ENCODE data around the gene ZC2HC1C. TPM values are rescaled to one million over a fixed set of nuclear protein-coding genes. Genes with fewer than 3 reads are reported as not detected.
"Not testable (repeated sequence)": the region's sequence is repeated elsewhere in the genome, so short reads cannot be mapped to it uniquely, and the experiment has no call there.

Gene ZC2HC1C
- total RNA-seq, 2 experiments from 2014 or later, result 0.41 to 0.45 TPM

- intact Hi-C loops (cut with micrococcal nuclease), result no loop called here
- ChIA-PET POLR2A (interaction anchor here (0.6 to 2.6 kb wide), 4 partner anchors 13 to 261 kb away, joined by 3 to 8 read pairs (median 4); partner anchors contain the start of gene MLH3), CTCF (interaction anchor here (0.9 to 3.7 kb wide), 9 partner anchors 12 to 423 kb away, joined by 3 to 28 read pairs (median 4); partner anchors contain the start of genes MLH3 and NEK9)
- Mint-ChIP-seq H3K27ac (peak overlapping the region; percentile 95), H3K4me1 (ENCODE audit: low read depth) (peaks cover 28% of the 10 kb centered on the region), H3K36me3 (ENCODE audit: low read depth) (peaks cover 20% of the 10 kb centered on the region), H3K4me3 (peak overlapping the region; percentile 100), H3K9me3 (no peaks in the 10 kb centered on the region), H3K27me3 (no peaks in the 10 kb centered on the region)
- DNase-seq (no peak), ATAC-seq (peak; percentile 22)
- TF ChIP-seq CTCF (IDR thresholded peaks at IDR 0.05), result no peak
Observed at GRCh38 chr14:75064205-75064567, 5.3 kb upstream of the ZC2HC1C start.

GRCh38 chr14:75066691-75067090 is 2.8 kb upstream of the ZC2HC1C start:
- ATAC-seq (no peak), DNase-seq (no peak)
- no peak for TF ChIP-seq CTCF (IDR thresholded peaks at IDR 0.05)
- Mint-ChIP-seq H3K4me3 (no peak overlapping the region), H3K27ac (no peak overlapping the region), H3K36me3 (ENCODE audit: low read depth) (peaks cover 5% of the 10 kb centered on the region), H3K4me1 (ENCODE audit: low read depth) (peaks cover 17% of the 10 kb centered on the region), H3K9me3 (no peaks in the 10 kb centered on the region), H3K27me3 (no peaks in the 10 kb centered on the region)
- ChIA-PET CTCF (interaction anchor here (1.0 to 1.8 kb wide), 3 partner anchors 142 to 161 kb away, joined by 3 to 5 read pairs (median 5); partner anchors contain the start of gene RPS6KL1), POLR2A (interaction anchor here (0.6 kb wide), 1 partner anchor 129 kb away, joined by 3 read pairs; no protein-coding TSS in a partner anchor)
- intact Hi-C loops (cut with micrococcal nuclease), result no loop called here

GRCh38 chr14:75067212-75067611 is 2.2 kb upstream of the ZC2HC1C start:
- ChIA-PET POLR2A (interaction anchor here (0.6 kb wide), 1 partner anchor 128 kb away, joined by 3 read pairs; no protein-coding TSS in a partner anchor), CTCF (interaction anchor here (1.8 kb wide), 1 partner anchor 162 kb away, joined by 5 read pairs; no protein-coding TSS in a partner anchor)

GRCh38 chr14:75067765-75068164 is 1.7 kb upstream of the ZC2HC1C start:
- CTCF ChIA-PET, result interaction anchor here (1.8 kb wide), 1 partner anchor 162 kb away, joined by 5 read pairs; no protein-coding TSS in a partner anchor

More at GRCh38 chr14:75067212-75067611, 2.2 kb upstream of the ZC2HC1C start:
- TF ChIP-seq CTCF (IDR thresholded peaks at IDR 0.05), result no peak
- Mint-ChIP-seq H3K4me1 (ENCODE audit: low read depth) (peaks cover 16% of the 10 kb centered on the region), H3K9me3 (no peaks in the 10 kb centered on the region), H3K27ac (no peak overlapping the region), H3K4me3 (no peak overlapping the region), H3K27me3 (no peaks in the 10 kb centered on the region), H3K36me3 (ENCODE audit: low read depth) (peaks cover 5% of the 10 kb centered on the region)
- ATAC-seq, result no peak
- no peak for DNase-seq
- intact Hi-C loops (cut with micrococcal nuclease), result no loop called here

GRCh38 chr14:75068294-75069120 is 934 bp upstream of the ZC2HC1C start:
- H3K4me3 Mint-ChIP-seq, result no peak overlapping the region
- TF ChIP-seq CTCF (IDR thresholded peaks at IDR 0.05), result no peak
- intact Hi-C loops (cut with micrococcal nuclease), result no loop called here
- ChIA-PET POLR2A (interaction anchor here (0.6 to 1.5 kb wide), 5 partner anchors 19 to 305 kb away, joined by 3 to 6 read pairs (median 4); partner anchors contain the start of gene YLPM1), CTCF (interaction anchor here (0.8 to 1.8 kb wide), 4 partner anchors 20 to 209 kb away, joined by 3 to 5 read pairs (median 4); no protein-coding TSS in a partner anchor)
- DNase-seq, result no peak
- H3K9me3 Mint-ChIP-seq, result no peaks in the 10 kb centered on the region
- H3K27ac Mint-ChIP-seq, result no peak overlapping the region
- H3K4me1 Mint-ChIP-seq (ENCODE audit: low read depth), result peaks cover 9% of the 10 kb centered on the region
- H3K27me3 Mint-ChIP-seq, result no peaks in the 10 kb centered on the region
- ATAC-seq, result no peak
- peaks cover under 1% of the 10 kb centered on the region for H3K36me3 Mint-ChIP-seq (ENCODE audit: low read depth)

More at GRCh38 chr14:75067765-75068164, 1.7 kb upstream of the ZC2HC1C start:
- H3K4me3 Mint-ChIP-seq; H3K27me3 Mint-ChIP-seq; ATAC-seq; DNase-seq; H3K27ac Mint-ChIP-seq; intact Hi-C loops (cut with micrococcal nuclease); H3K36me3 Mint-ChIP-seq (ENCODE audit: low read depth); H3K9me3 Mint-ChIP-seq: not testable (repeated sequence)
- POLR2A ChIA-PET, result interaction anchor here (0.6 kb wide), 1 partner anchor 93 kb away, joined by 3 read pairs; no protein-coding TSS in a partner anchor
- peaks cover 13% of the 10 kb centered on the region for H3K4me1 Mint-ChIP-seq (ENCODE audit: low read depth)

Data from activated CD8-positive, alpha-beta T cell treated with anti-CD3 and anti-CD28 coated beads for 36 hours (primary cell).